ENCODE data around the gene FGF14. TPM values are rescaled to one million over a fixed set of nuclear protein-coding genes. Genes with fewer than 3 reads are reported as not detected.

The FGF14 gene
- total and polyA plus RNA-seq, 2 experiments from 2014 or later: 0.03 TPM; not detected in 1

- no peak for TF ChIP-seq ZNF462 (CRISPR knock-in tag; IDR thresholded peaks at IDR 0.05)
- no peak for TF ChIP-seq POLR2AphosphoS5 (IDR thresholded peaks at IDR 0.05; ENCODE audit: low read depth)
- TF ChIP-seq CREB1 (CRISPR knock-in tag; IDR thresholded peaks at IDR 0.05; ENCODE audit: low read depth): no peak
- no peak for TF ChIP-seq ETS1 (IDR thresholded peaks at IDR 0.05)
Measured at GRCh38 chr13:101972191-101972590, 429.7 kb downstream of the FGF14 start (continued).

- ATAC-seq: peak; percentile 63
- peak overlapping the region; percentile 42 for H3K27ac Mint-ChIP-seq
Measured at GRCh38 chr13:101970341-101970740, 431.5 kb downstream of the FGF14 start.

More at GRCh38 chr13:101970341-101970740, 431.5 kb downstream of the FGF14 start:
- Histone ChIP-seq H3K36me3 (ENCODE audit: insufficient read depth) (no peaks in the 10 kb centered on the region), H2AFZ (no peak overlapping the region), H3K4me3 (no peak overlapping the region), H4K20me1 (replicated peaks; ENCODE audit: insufficient read depth) (no peaks in the 10 kb centered on the region), H3K4me1 (ENCODE audit: insufficient read depth) (peaks cover 13% of the 10 kb centered on the region), H3K4me2 (no peak overlapping the region), H3K27me3 (ENCODE audit: insufficient read depth) (no peaks in the 10 kb centered on the region), H3F3A (replicated peaks; ENCODE audit: low read depth) (no peaks in the 10 kb centered on the region), H3K27ac (ENCODE audit: low read depth) (no peak overlapping the region), H3K79me2 (replicated peaks; ENCODE audit: insufficient read depth) (no peaks in the 10 kb centered on the region), H3K9me2 (ENCODE audit: insufficient read depth) (peaks cover 5% of the 10 kb centered on the region; the same call in 1 of the 2 replicates)
- DNase-seq (ENCODE audit: low spot score): peak; percentile 26
- H3K4me1 Mint-ChIP-seq: peaks cover 15% of the 10 kb centered on the region
- no peaks in the 10 kb centered on the region for H3K27me3 Mint-ChIP-seq (ENCODE audit: insufficient read depth, low read depth, poor library complexity)
- H3K9me3 Mint-ChIP-seq: no peaks in the 10 kb centered on the region
- H3K4me3 Mint-ChIP-seq: no peak overlapping the region
- no peak for TF ChIP-seq JUNB (IDR thresholded peaks at IDR 0.05; ENCODE audit: unreplicated experiment)
- no peak for TF ChIP-seq NANOG (IDR thresholded peaks at IDR 0.05; ENCODE audit: borderline replicate concordance)
- TF ChIP-seq ZNF462 (CRISPR knock-in tag; IDR thresholded peaks at IDR 0.05): peak; percentile 96; the same call in 1 of the 2 replicates
- no peak for TF ChIP-seq EZH2phosphoT487 (IDR thresholded peaks at IDR 0.05; ENCODE audit: unreplicated experiment)
- no peak for TF ChIP-seq STAT1 (IDR thresholded peaks at IDR 0.05; ENCODE audit: unreplicated experiment)
- no peaks in the 10 kb centered on the region for H3K36me3 Mint-ChIP-seq (ENCODE audit: low read depth)

Data from GM23338 (cell line).